Activated T-cell treated with anti-CD3 and anti-CD28 coated beads, Interleukin-2, amount 50 U/mL, for 24 hours (primary cell): ENCODE data around the gene BRD2.

ENCODE experiments used
- DNase-seq: peaks from one replicate; pipeline ENCODE4 v3.0.0-alpha.2; 2020
- H3K27ac Mint-ChIP-seq: 2 replicates; pipeline ENCODE4 v1.8.0; 2020; ENCODE audit warnings: mild to moderate bottlenecking, mixed read lengths
- H3K27me3 Mint-ChIP-seq: 2 replicates; pipeline ENCODE4 v1.8.0; 2020; ENCODE audit warnings: mixed read lengths
- H3K36me3 Mint-ChIP-seq: 2 replicates; pipeline ENCODE4 v1.8.0; 2020; ENCODE audit warnings: low read depth, mixed read lengths
- H3K4me1 Mint-ChIP-seq: 2 replicates; pipeline ENCODE4 v1.8.0; 2020; ENCODE audit warnings: low read depth, mixed read lengths
- H3K4me3 Mint-ChIP-seq: 2 replicates; pipeline ENCODE4 v1.8.0; 2020; ENCODE audit warnings: mild to moderate bottlenecking, moderate library complexity, mixed read lengths
- H3K9me3 Mint-ChIP-seq: 2 replicates; pipeline ENCODE4 v1.8.0; 2020; ENCODE audit warnings: mixed read lengths

BRD2 gene

GRCh38 chr6:33014841-33015634 is 46.6 kb downstream of the BRD2 start:
- Mint-ChIP-seq H3K27me3 (peaks cover 4% of the 10 kb centered on the region), H3K27ac (no peak overlapping the region), H3K9me3 (no peaks in the 10 kb centered on the region), H3K4me1 (peaks cover 6% of the 10 kb centered on the region), H3K4me3 (no peak overlapping the region), H3K36me3 (no peaks in the 10 kb centered on the region)
- DNase-seq, result no peak

GRCh38 chr6:33015798-33016197 is 47.4 kb downstream of the BRD2 start:
- Mint-ChIP-seq H3K36me3 (no peaks in the 10 kb centered on the region), H3K9me3 (no peaks in the 10 kb centered on the region), H3K27me3 (peaks cover 4% of the 10 kb centered on the region), H3K4me3 (no peak overlapping the region), H3K27ac (no peak overlapping the region), H3K4me1 (peaks cover 6% of the 10 kb centered on the region)
- DNase-seq, result no peak

- H3K36me3 Mint-ChIP-seq, result no peaks in the 10 kb centered on the region
- no peak overlapping the region for H3K27ac Mint-ChIP-seq
- no peaks in the 10 kb centered on the region for H3K9me3 Mint-ChIP-seq
- H3K4me1 Mint-ChIP-seq, result peaks cover 6% of the 10 kb centered on the region
- H3K4me3 Mint-ChIP-seq, result no peak overlapping the region
- DNase-seq, result no peak
- H3K27me3 Mint-ChIP-seq, result peaks cover 4% of the 10 kb centered on the region
Measured at GRCh38 chr6:33017018-33017417, 48.6 kb downstream of the BRD2 start.

GRCh38 chr6:33017694-33018353 is 49.4 kb downstream of the BRD2 start:
- Mint-ChIP-seq H3K4me3 (no peak overlapping the region), H3K9me3 (no peaks in the 10 kb centered on the region), H3K4me1 (peaks cover 6% of the 10 kb centered on the region), H3K36me3 (no peaks in the 10 kb centered on the region), H3K27me3 (peaks cover 4% of the 10 kb centered on the region), H3K27ac (no peak overlapping the region)
- DNase-seq, result no peak

GRCh38 chr6:33018418-33018817 is 50.0 kb downstream of the BRD2 start:
- no peak overlapping the region for H3K27ac Mint-ChIP-seq
- H3K36me3 Mint-ChIP-seq, result no peaks in the 10 kb centered on the region
- no peak for DNase-seq
- peaks cover 4% of the 10 kb centered on the region for H3K27me3 Mint-ChIP-seq
- H3K4me3 Mint-ChIP-seq, result no peak overlapping the region
- no peaks in the 10 kb centered on the region for H3K9me3 Mint-ChIP-seq
- H3K4me1 Mint-ChIP-seq, result peaks cover 6% of the 10 kb centered on the region

GRCh38 chr6:33018904-33019303 is 50.5 kb downstream of the BRD2 start:
- Mint-ChIP-seq H3K27me3 (peaks cover 4% of the 10 kb centered on the region), H3K27ac (no peak overlapping the region), H3K4me3 (no peak overlapping the region), H3K9me3 (no peaks in the 10 kb centered on the region), H3K36me3 (no peaks in the 10 kb centered on the region), H3K4me1 (peaks cover 6% of the 10 kb centered on the region)
- no peak for DNase-seq

GRCh38 chr6:33019372-33019771 is 51.0 kb downstream of the BRD2 start:
- Mint-ChIP-seq H3K9me3 (no peaks in the 10 kb centered on the region), H3K36me3 (no peaks in the 10 kb centered on the region), H3K4me3 (no peak overlapping the region), H3K27me3 (peaks cover 4% of the 10 kb centered on the region), H3K4me1 (peaks cover 6% of the 10 kb centered on the region), H3K27ac (no peak overlapping the region)
- DNase-seq, result no peak

GRCh38 chr6:33021917-33022316 is 53.5 kb downstream of the BRD2 start:
- Mint-ChIP-seq H3K27me3 (no peaks in the 10 kb centered on the region), H3K4me1 (peaks cover 4% of the 10 kb centered on the region), H3K27ac (no peak overlapping the region), H3K36me3 (no peaks in the 10 kb centered on the region), H3K9me3 (no peaks in the 10 kb centered on the region), H3K4me3 (no peak overlapping the region)
- no peak for DNase-seq

GRCh38 chr6:33023536-33023935 is 55.1 kb downstream of the BRD2 start:
- Mint-ChIP-seq H3K9me3 (no peaks in the 10 kb centered on the region), H3K36me3 (no peaks in the 10 kb centered on the region), H3K4me3 (no peak overlapping the region), H3K4me1 (peaks cover 9% of the 10 kb centered on the region), H3K27me3 (no peaks in the 10 kb centered on the region), H3K27ac (no peak overlapping the region)
- no peak for DNase-seq

GRCh38 chr6:33024521-33024920 is 56.1 kb downstream of the BRD2 start:
- no peaks in the 10 kb centered on the region for H3K9me3 Mint-ChIP-seq
- no peak overlapping the region for H3K27ac Mint-ChIP-seq
- peaks cover 5% of the 10 kb centered on the region for H3K27me3 Mint-ChIP-seq

GRCh38 chr6:33028220-33028849 is 59.9 kb downstream of the BRD2 start:
- Mint-ChIP-seq H3K36me3 (no peaks in the 10 kb centered on the region), H3K27ac (no peak overlapping the region), H3K9me3 (no peaks in the 10 kb centered on the region), H3K4me3 (no peak overlapping the region), H3K4me1 (peaks cover 11% of the 10 kb centered on the region), H3K27me3 (peaks cover 11% of the 10 kb centered on the region)
- no peak for DNase-seq

More at GRCh38 chr6:33024521-33024920, 56.1 kb downstream of the BRD2 start:
- Mint-ChIP-seq H3K36me3 (no peaks in the 10 kb centered on the region), H3K4me1 (peaks cover 10% of the 10 kb centered on the region), H3K4me3 (no peak overlapping the region)
- DNase-seq, result no peak

GRCh38 chr6:33029328-33030184 is 61.2 kb downstream of the BRD2 start:
- Mint-ChIP-seq H3K4me1 (peaks cover 11% of the 10 kb centered on the region), H3K4me3 (no peak overlapping the region)

GRCh38 chr6:33030245-33030644 is 61.9 kb downstream of the BRD2 start:
- Mint-ChIP-seq H3K27me3 (peaks cover 17% of the 10 kb centered on the region), H3K36me3 (no peaks in the 10 kb centered on the region), H3K9me3 (peaks cover 4% of the 10 kb centered on the region), H3K4me1 (peaks cover 11% of the 10 kb centered on the region), H3K4me3 (no peak overlapping the region), H3K27ac (no peak overlapping the region)
- DNase-seq, result no peak

More at GRCh38 chr6:33029328-33030184, 61.2 kb downstream of the BRD2 start:
- Mint-ChIP-seq H3K36me3 (no peaks in the 10 kb centered on the region), H3K27ac (no peak overlapping the region), H3K27me3 (peaks cover 14% of the 10 kb centered on the region), H3K9me3 (no peaks in the 10 kb centered on the region)
- DNase-seq, result no peak
